OCI-LY1 (cell line): ENCODE data around the gene SMYD3.

Source experiments
- H2AFZ ChIP-seq: fragments of 200-600 bp; sonication (generic), shearing (Covaris generic); 2 replicates; pipeline ENCODE4 v1.6.0; 2014; ENCODE audit warnings: antibody characterized with exemption, mild to moderate bottlenecking, low read length
- H3F3A ChIP-seq: fragments of 200-600 bp; sonication (generic), shearing (Covaris generic); 2 replicates; pipeline ENCODE4 v1.6.0; 2014; ENCODE audit warnings: mild to moderate bottlenecking, antibody characterized with exemption, low read length, moderate library complexity; ENCODE audit not compliant: insufficient read depth
- H3K27ac ChIP-seq: fragments of 200-600 bp; sonication (generic); 2 replicates; pipeline ENCODE4 v1.5.1; 2014; ENCODE audit warnings: low read length, mixed run types, mild to moderate bottlenecking, low read depth; ENCODE audit not compliant: poor library complexity, severe bottlenecking
- H3K27me3 ChIP-seq: fragments of 200-600 bp; sonication (generic); 2 replicates; pipeline ENCODE4 v1.6.0; 2014; ENCODE audit warnings: antibody characterized with exemption, mild to moderate bottlenecking, low read length, moderate library complexity; ENCODE audit not compliant: insufficient read depth
- H3K36me3 ChIP-seq: fragments of 200-600 bp; sonication (generic); 2 replicates; pipeline ENCODE4 v1.6.1; 2014; ENCODE audit warnings: mild to moderate bottlenecking, antibody characterized with exemption, low read length, moderate library complexity, mixed read lengths; ENCODE audit not compliant: insufficient read depth
- H3K4me1 ChIP-seq: fragments of 200-600 bp; sonication (generic); 2 replicates; pipeline ENCODE4 v1.5.1; 2014; ENCODE audit warnings: mild to moderate bottlenecking, low read length, moderate library complexity; ENCODE audit not compliant: insufficient read depth, severe bottlenecking
- H3K4me2 ChIP-seq: fragments of 200-600 bp; sonication (generic), shearing (Covaris generic); 2 replicates; pipeline ENCODE4 v1.6.1; 2014; ENCODE audit warnings: low read length
- H3K4me3 ChIP-seq: fragments of 200-600 bp; sonication (generic); 2 replicates; pipeline ENCODE4 v1.5.1; 2014; ENCODE audit warnings: low read length, low read depth, mild to moderate bottlenecking, mixed read lengths; ENCODE audit not compliant: poor library complexity, severe bottlenecking
- H3K79me2 ChIP-seq: fragments of 200-600 bp; shearing (Covaris generic); 2 replicates; pipeline ENCODE4 v1.6.1; 2016; ENCODE audit warnings: mixed run types, low read length, mixed read lengths; ENCODE audit not compliant: insufficient read depth
- H3K9ac ChIP-seq: fragments of 200-600 bp; sonication (generic), shearing (Covaris generic); 2 replicates; pipeline ENCODE4 v1.6.1; 2014; ENCODE audit warnings: mild to moderate bottlenecking, low read length, mixed read lengths
- H3K9me2 ChIP-seq: fragments of 200-600 bp; sonication (generic), shearing (Covaris generic); 2 replicates; pipeline ENCODE4 v1.6.1; 2014; ENCODE audit warnings: low read depth, mild to moderate bottlenecking, low read length, mixed read lengths
- H3K9me3 ChIP-seq: fragments of 200-600 bp; shearing (Covaris generic); 2 replicates; pipeline ENCODE4 v1.6.1; 2014; ENCODE audit warnings: low read length, mixed read lengths
- H4K20me1 ChIP-seq: fragments of 200-600 bp; sonication (generic), shearing (Covaris generic); 2 replicates; pipeline ENCODE4 v1.6.0; 2016; ENCODE audit warnings: mild to moderate bottlenecking, low read length; ENCODE audit not compliant: insufficient read depth
- EZH2 ChIP-seq: fragments of 200-600 bp; sonication (generic), shearing (Covaris generic); IDR thresholded peaks from 2 replicates; pipeline ENCODE4 v1.8.0; 2017; ENCODE audit warnings: borderline replicate concordance, mixed run types, mild to moderate bottlenecking, antibody characterized with exemption, low read length, moderate library complexity, mixed read lengths
- TF ChIP-seq, protein P1 (sequence below): fragments of 200-600 bp; sonication (generic), shearing (Covaris generic); IDR thresholded peaks from 2 replicates; pipeline ENCODE4 v1.5.1; 2017; ENCODE audit warnings: mild to moderate bottlenecking, antibody characterized with exemption, low read length, moderate library complexity, mixed read lengths

Gene SMYD3

DNA sequence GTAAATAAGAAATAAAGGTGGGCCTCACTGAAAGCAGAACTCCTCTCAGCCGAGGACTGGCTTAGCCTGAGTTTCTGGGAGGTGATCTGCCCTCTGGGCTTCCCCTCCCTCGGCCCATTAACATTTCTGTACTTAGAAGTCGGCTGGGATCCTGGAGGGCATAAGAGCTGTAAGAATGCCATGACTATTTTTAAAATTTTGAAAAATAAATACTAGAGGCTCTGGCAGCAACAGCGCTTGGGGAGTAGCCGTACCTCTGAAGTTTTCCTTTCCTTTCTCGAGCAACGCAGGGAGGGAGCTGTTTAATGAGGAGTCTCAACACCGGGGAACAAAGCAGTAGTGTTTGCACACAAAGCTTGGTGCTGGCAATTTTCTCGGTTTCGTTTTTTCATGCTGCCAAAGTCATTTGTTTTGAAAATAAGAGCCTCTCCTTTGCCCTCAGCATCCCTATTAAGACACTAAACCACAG is 498.7 kb downstream of the SMYD3 start:
- Histone ChIP-seq H4K20me1 (no peaks in the 10 kb centered on the region), H3K27ac (no peak overlapping the region), H3K9me2 (no peaks in the 10 kb centered on the region), H3F3A (no peaks in the 10 kb centered on the region), H2AFZ (no peak overlapping the region), H3K79me2 (no peaks in the 10 kb centered on the region), H3K36me3 (no peaks in the 10 kb centered on the region), H3K4me2 (no peak overlapping the region), H3K4me3 (no peak overlapping the region), H3K9me3 (no peaks in the 10 kb centered on the region), H3K9ac (no peak overlapping the region), H3K27me3 (no peaks in the 10 kb centered on the region), H3K4me1 (peaks cover 3% of the 10 kb centered on the region)
- no peak for TF ChIP-seq EZH2
- TF ChIP-seq, protein P1, sequence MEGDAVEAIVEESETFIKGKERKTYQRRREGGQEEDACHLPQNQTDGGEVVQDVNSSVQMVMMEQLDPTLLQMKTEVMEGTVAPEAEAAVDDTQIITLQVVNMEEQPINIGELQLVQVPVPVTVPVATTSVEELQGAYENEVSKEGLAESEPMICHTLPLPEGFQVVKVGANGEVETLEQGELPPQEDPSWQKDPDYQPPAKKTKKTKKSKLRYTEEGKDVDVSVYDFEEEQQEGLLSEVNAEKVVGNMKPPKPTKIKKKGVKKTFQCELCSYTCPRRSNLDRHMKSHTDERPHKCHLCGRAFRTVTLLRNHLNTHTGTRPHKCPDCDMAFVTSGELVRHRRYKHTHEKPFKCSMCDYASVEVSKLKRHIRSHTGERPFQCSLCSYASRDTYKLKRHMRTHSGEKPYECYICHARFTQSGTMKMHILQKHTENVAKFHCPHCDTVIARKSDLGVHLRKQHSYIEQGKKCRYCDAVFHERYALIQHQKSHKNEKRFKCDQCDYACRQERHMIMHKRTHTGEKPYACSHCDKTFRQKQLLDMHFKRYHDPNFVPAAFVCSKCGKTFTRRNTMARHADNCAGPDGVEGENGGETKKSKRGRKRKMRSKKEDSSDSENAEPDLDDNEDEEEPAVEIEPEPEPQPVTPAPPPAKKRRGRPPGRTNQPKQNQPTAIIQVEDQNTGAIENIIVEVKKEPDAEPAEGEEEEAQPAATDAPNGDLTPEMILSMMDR, result no peak

DNA sequence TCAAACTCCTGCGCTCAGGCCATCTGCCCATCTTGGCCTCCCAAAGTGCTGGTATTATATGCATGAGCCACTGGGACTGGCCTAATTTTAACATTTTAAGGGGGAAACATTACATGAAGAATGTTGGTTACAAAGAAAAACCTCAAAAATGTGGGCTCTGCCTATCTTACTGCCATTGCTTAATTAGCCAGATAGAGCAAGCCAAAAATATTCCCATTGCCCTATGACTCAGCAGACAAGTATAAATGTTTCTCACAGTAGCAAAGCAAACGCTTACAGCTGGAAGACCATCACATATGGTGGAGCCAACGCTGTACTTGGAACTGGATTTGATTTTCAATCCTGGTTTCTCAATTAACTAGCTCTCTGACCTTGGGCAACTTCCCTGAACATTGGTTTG is 502.0 kb downstream of the SMYD3 start:
- H3K9me2 ChIP-seq, result no peaks in the 10 kb centered on the region
- no peaks in the 10 kb centered on the region for H3K27me3 ChIP-seq
- TF ChIP-seq, protein P1, result no peak
- no peak for TF ChIP-seq EZH2
- H3K9ac ChIP-seq, result no peak overlapping the region
- no peak overlapping the region for H2AFZ ChIP-seq
- H4K20me1 ChIP-seq, result no peaks in the 10 kb centered on the region
- H3K9me3 ChIP-seq, result no peaks in the 10 kb centered on the region
- H3K4me3 ChIP-seq, result no peak overlapping the region
- no peaks in the 10 kb centered on the region for H3K36me3 ChIP-seq
- no peaks in the 10 kb centered on the region for H3K79me2 ChIP-seq
- no peak overlapping the region for H3K4me2 ChIP-seq
- H3F3A ChIP-seq, result no peaks in the 10 kb centered on the region
- H3K27ac ChIP-seq, result no peak overlapping the region
- peaks cover under 1% of the 10 kb centered on the region for H3K4me1 ChIP-seq

DNA sequence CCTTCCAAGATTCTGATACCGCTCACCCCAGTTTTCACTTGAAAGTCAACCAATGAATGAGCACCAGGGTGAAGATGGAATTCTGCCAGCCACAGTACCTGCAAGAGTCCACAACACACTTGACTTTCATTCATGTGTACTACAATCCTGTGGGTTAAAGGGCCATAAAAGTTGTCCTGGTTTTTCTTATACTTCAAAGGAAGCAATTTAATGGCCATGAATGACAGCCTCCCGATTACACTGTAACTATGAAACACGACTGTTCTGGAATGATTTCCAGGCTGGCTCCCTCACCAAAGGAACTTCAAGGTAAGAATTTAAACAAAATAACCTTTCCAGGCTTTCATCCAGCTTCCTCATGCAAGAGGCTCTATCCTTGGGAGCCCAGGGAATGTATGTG is 502.8 kb downstream of the SMYD3 start:
- H3K36me3 ChIP-seq, result no peaks in the 10 kb centered on the region
- no peaks in the 10 kb centered on the region for H3K9me3 ChIP-seq
- H4K20me1 ChIP-seq, result no peaks in the 10 kb centered on the region
- H3K27ac ChIP-seq, result no peak overlapping the region
- no peaks in the 10 kb centered on the region for H3K9me2 ChIP-seq
- TF ChIP-seq EZH2, result no peak
- TF ChIP-seq, protein P1, result no peak
- peaks cover 8% of the 10 kb centered on the region for H3K4me1 ChIP-seq
- H3F3A ChIP-seq, result no peaks in the 10 kb centered on the region
- H3K4me3 ChIP-seq, result no peak overlapping the region
- H3K4me2 ChIP-seq, result no peak overlapping the region
- H3K27me3 ChIP-seq, result no peaks in the 10 kb centered on the region
- no peak overlapping the region for H2AFZ ChIP-seq
- no peaks in the 10 kb centered on the region for H3K79me2 ChIP-seq
- no peak overlapping the region for H3K9ac ChIP-seq
